ENCODE results near the gene AOPEP.

The AOPEP gene

GRCh38 chr9:95057101-95057500 is 330.6 kb downstream of the AOPEP start:
- Histone ChIP-seq H3K9ac (ENCODE audit: low read depth in 1 of 2, low read length in 2 of 2) (peak overlapping the region; percentile 10 to 29), H3K27me3 (ENCODE audit: control insufficient read depth in 1 of 2, insufficient read depth in 2 of 2, low read length in 2 of 2) (no peaks in the 10 kb centered on the region), H3K27ac (ENCODE audit: low read depth, low read length) (peak overlapping the region; percentile 43), H3K9me3 (ENCODE audit: control insufficient read depth in 1 of 2, low read length in 2 of 2) (no peaks in the 10 kb centered on the region), H3K4me3 (ENCODE audit: low read depth in 1 of 2, low read length in 2 of 2) (peak overlapping the region in 1 of 2 donors; percentile 18), H3K36me3 (ENCODE audit: control insufficient read depth in 1 of 2, insufficient read depth in 2 of 2, low read length in 2 of 2) (peaks cover 0 to 13% of the 10 kb centered on the region in 2 donors), H3K4me1 (ENCODE audit: control insufficient read depth in 1 of 2, insufficient read depth in 2 of 2, low read length in 2 of 2) (peaks cover 16 to 25% of the 10 kb centered on the region in 2 donors)

DNA sequence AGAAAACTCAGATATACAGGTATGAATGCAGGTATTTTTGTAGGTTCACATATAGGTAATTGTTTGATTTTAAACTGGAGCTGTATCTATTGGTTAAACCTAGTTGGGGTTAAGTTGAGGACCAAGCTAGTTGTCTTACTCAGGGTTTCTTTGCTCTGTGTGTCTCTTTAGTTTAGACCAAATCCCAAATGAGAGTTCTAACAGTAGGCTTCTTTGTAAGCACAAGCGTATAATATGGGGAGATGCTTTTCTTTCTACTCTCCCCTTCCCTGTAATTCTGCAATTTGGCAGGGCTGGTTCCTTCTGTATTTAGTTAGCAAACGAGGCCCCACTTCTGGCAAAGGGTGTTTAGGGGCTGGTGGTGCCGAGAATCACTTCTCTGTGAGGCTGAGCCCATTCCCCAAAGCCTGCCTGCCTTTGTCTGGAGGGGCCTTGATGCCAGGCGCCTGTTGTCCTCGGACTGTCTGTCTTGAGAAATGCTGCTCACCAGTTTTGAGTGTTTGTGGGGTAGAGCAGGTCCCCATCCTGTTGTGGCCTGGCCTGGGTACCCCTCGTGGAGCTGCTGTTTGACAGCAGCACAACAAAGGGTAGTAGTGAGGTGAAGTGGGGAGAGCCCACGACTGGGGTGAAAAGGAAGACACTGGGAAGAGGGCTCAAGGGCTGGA is 331.8 kb downstream of the AOPEP start:
- H3K36me3 ChIP-seq (ENCODE audit: control insufficient read depth in 1 of 2, insufficient read depth in 2 of 2, low read length in 2 of 2) = peaks cover 0 to 24% of the 10 kb centered on the region in 2 donors
- H3K27me3 ChIP-seq (ENCODE audit: control insufficient read depth in 1 of 2, insufficient read depth in 2 of 2, low read length in 2 of 2) = no peaks in the 10 kb centered on the region
- H3K4me1 ChIP-seq (ENCODE audit: control insufficient read depth in 1 of 2, insufficient read depth in 2 of 2, low read length in 2 of 2) = peaks cover 25 to 36% of the 10 kb centered on the region in 2 donors
- H3K4me3 ChIP-seq (ENCODE audit: low read depth in 1 of 2, low read length in 2 of 2) = no peak overlapping the region
- peak overlapping the region; percentile 46 for H3K27ac ChIP-seq (ENCODE audit: low read depth, low read length)
- peak overlapping the region in 1 of 2 donors; percentile 29 for H3K9ac ChIP-seq (ENCODE audit: low read depth in 1 of 2, low read length in 2 of 2)
- H3K9me3 ChIP-seq (ENCODE audit: control insufficient read depth in 1 of 2, low read length in 2 of 2) = no peaks in the 10 kb centered on the region

DNA sequence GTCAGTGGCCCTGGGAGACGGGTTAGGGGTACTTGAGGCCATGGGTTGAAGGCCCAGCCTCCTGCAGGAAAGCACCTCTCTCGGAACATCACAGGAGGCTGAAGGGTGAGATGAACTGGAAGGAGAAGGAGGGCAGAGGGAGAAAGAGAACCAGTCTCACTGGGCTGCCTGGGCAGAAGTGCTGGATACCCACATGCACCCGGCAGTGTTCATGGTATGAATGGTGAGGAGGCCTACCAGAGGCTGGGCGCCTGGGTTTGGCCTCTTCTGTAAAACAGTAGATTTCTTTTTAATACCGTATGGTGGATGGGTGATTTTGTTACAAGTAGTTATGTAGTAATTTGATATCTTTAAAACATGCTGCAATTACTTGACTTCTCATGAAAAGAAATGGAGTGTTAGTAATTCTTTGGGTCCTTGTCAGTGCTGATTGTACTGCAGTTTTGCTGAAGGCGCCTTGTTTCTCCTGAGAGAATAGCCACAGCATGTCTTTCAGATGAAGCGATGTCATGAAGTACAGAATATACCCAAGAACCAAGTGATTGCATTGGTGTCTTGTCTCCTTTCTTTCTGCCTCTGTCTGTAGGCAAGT is 332.4 kb downstream of the AOPEP start:
- peaks cover 28 to 40% of the 10 kb centered on the region in 2 donors for H3K4me1 ChIP-seq (ENCODE audit: control insufficient read depth in 1 of 2, insufficient read depth in 2 of 2, low read length in 2 of 2)
- H3K9me3 ChIP-seq (ENCODE audit: control insufficient read depth in 1 of 2, low read length in 2 of 2) = no peaks in the 10 kb centered on the region
- H3K27me3 ChIP-seq (ENCODE audit: control insufficient read depth in 1 of 2, insufficient read depth in 2 of 2, low read length in 2 of 2) = no peaks in the 10 kb centered on the region
- H3K27ac ChIP-seq (ENCODE audit: low read depth, low read length) = peak overlapping the region; percentile 46
- H3K9ac ChIP-seq (ENCODE audit: low read depth in 1 of 2, low read length in 2 of 2) = peak overlapping the region in 1 of 2 donors; percentile 29
- H3K4me3 ChIP-seq (ENCODE audit: low read depth in 1 of 2, low read length in 2 of 2) = no peak overlapping the region
- peaks cover 0 to 30% of the 10 kb centered on the region in 2 donors for H3K36me3 ChIP-seq (ENCODE audit: control insufficient read depth in 1 of 2, insufficient read depth in 2 of 2, low read length in 2 of 2)

DNA sequence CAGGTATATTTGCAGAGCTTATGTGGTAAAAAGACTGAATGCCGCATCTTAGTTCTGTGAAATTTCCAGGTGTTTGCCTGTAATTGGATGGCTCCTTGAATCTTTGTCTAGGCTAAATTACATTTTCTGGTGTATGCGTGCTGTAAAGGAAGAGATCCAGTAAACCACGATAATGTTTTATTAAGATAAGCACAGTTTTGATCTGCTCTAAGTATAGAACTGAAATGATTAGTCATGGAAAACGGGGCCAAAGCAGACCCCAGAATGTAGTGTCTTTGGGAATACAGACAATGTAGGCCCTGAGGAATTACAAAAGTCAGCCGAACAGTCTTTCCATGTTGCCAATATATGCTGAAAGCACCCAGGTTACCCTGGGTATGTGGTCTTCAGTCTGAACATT is 333.7 kb downstream of the AOPEP start:
- Histone ChIP-seq H3K4me1 (ENCODE audit: control insufficient read depth in 1 of 2, insufficient read depth in 2 of 2, low read length in 2 of 2) (peaks cover 32 to 43% of the 10 kb centered on the region in 2 donors), H3K27ac (ENCODE audit: low read depth, low read length) (no peak overlapping the region), H3K9me3 (ENCODE audit: control insufficient read depth in 1 of 2, low read length in 2 of 2) (no peaks in the 10 kb centered on the region), H3K36me3 (ENCODE audit: control insufficient read depth in 1 of 2, insufficient read depth in 2 of 2, low read length in 2 of 2) (peaks cover 0 to 32% of the 10 kb centered on the region in 2 donors), H3K27me3 (ENCODE audit: control insufficient read depth in 1 of 2, insufficient read depth in 2 of 2, low read length in 2 of 2) (no peaks in the 10 kb centered on the region), H3K9ac (ENCODE audit: low read depth in 1 of 2, low read length in 2 of 2) (no peak overlapping the region), H3K4me3 (ENCODE audit: low read depth in 1 of 2, low read length in 2 of 2) (no peak overlapping the region)

GRCh38 chr9:95060916-95061315 is 334.4 kb downstream of the AOPEP start:
- Histone ChIP-seq H3K4me3 (ENCODE audit: low read depth in 1 of 2, low read length in 2 of 2) (no peak overlapping the region), H3K27ac (ENCODE audit: low read depth, low read length) (no peak overlapping the region), H3K9ac (ENCODE audit: low read depth in 1 of 2, low read length in 2 of 2) (no peak overlapping the region), H3K9me3 (ENCODE audit: control insufficient read depth in 1 of 2, low read length in 2 of 2) (no peaks in the 10 kb centered on the region), H3K36me3 (ENCODE audit: control insufficient read depth in 1 of 2, insufficient read depth in 2 of 2, low read length in 2 of 2) (peaks cover 0 to 32% of the 10 kb centered on the region in 2 donors), H3K27me3 (ENCODE audit: control insufficient read depth in 1 of 2, insufficient read depth in 2 of 2, low read length in 2 of 2) (no peaks in the 10 kb centered on the region), H3K4me1 (ENCODE audit: control insufficient read depth in 1 of 2, insufficient read depth in 2 of 2, low read length in 2 of 2) (peaks cover 35 to 43% of the 10 kb centered on the region in 2 donors)

- H3K27me3 ChIP-seq (ENCODE audit: control insufficient read depth in 1 of 2, insufficient read depth in 2 of 2, low read length in 2 of 2) = no peaks in the 10 kb centered on the region
- no peaks in the 10 kb centered on the region for H3K9me3 ChIP-seq (ENCODE audit: control insufficient read depth in 1 of 2, low read length in 2 of 2)
- no peak overlapping the region for H3K4me3 ChIP-seq (ENCODE audit: low read depth in 1 of 2, low read length in 2 of 2)
- peaks cover 26 to 47% of the 10 kb centered on the region in 2 donors for H3K4me1 ChIP-seq (ENCODE audit: control insufficient read depth in 1 of 2, insufficient read depth in 2 of 2, low read length in 2 of 2)
- H3K9ac ChIP-seq (ENCODE audit: low read depth in 1 of 2, low read length in 2 of 2) = peak overlapping the region in 1 of 2 donors; percentile 8
- peaks cover 3 to 33% of the 10 kb centered on the region in 2 donors for H3K36me3 ChIP-seq (ENCODE audit: control insufficient read depth in 1 of 2, insufficient read depth in 2 of 2, low read length in 2 of 2)
- peak overlapping the region; percentile 11 for H3K27ac ChIP-seq (ENCODE audit: low read depth, low read length)
Observed at GRCh38 chr9:95061916-95062595, 335.6 kb downstream of the AOPEP start.

DNA sequence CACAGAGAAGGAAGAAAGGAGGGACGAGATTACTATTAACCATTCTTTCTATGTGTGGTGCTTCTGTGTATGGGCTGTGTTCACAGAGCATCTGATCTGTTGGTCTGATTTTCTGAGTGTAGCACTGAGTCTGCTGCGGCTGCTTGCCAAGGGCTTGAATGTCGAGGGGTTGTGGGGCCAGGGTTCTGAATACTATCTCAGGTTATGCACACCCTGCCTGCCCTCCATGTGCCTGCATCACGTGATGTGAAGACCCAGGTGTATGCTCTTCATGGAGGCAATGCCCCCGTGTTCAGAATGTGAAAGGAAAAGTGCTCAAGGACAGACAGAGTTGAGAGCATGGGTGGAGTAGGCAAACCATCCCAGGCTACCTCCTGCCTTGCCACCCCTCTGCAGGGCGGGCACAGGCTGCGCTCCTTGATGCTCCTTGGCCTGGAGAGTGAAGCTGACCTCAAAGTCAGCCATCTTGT is 336.1 kb downstream of the AOPEP start:
- Histone ChIP-seq H3K4me1 (ENCODE audit: control insufficient read depth in 1 of 2, insufficient read depth in 2 of 2, low read length in 2 of 2) (peaks cover 26 to 49% of the 10 kb centered on the region in 2 donors), H3K9me3 (ENCODE audit: control insufficient read depth in 1 of 2, low read length in 2 of 2) (no peaks in the 10 kb centered on the region), H3K36me3 (ENCODE audit: control insufficient read depth in 1 of 2, insufficient read depth in 2 of 2, low read length in 2 of 2) (peaks cover 4 to 38% of the 10 kb centered on the region in 2 donors), H3K27me3 (ENCODE audit: control insufficient read depth in 1 of 2, insufficient read depth in 2 of 2, low read length in 2 of 2) (no peaks in the 10 kb centered on the region), H3K4me3 (ENCODE audit: low read depth in 1 of 2, low read length in 2 of 2) (no peak overlapping the region), H3K27ac (ENCODE audit: low read depth, low read length) (peak overlapping the region; percentile 11), H3K9ac (ENCODE audit: low read depth in 1 of 2, low read length in 2 of 2) (peak overlapping the region in 1 of 2 donors; percentile 8)

GRCh38 chr9:95063300-95063699 is 336.8 kb downstream of the AOPEP start:
- Histone ChIP-seq H3K36me3 (ENCODE audit: control insufficient read depth in 1 of 2, insufficient read depth in 2 of 2, low read length in 2 of 2) (peaks cover 4 to 38% of the 10 kb centered on the region in 2 donors), H3K9ac (ENCODE audit: low read depth in 1 of 2, low read length in 2 of 2) (no peak overlapping the region), H3K4me1 (ENCODE audit: control insufficient read depth in 1 of 2, insufficient read depth in 2 of 2, low read length in 2 of 2) (peaks cover 26 to 49% of the 10 kb centered on the region in 2 donors), H3K27ac (ENCODE audit: low read depth, low read length) (no peak overlapping the region), H3K27me3 (ENCODE audit: control insufficient read depth in 1 of 2, insufficient read depth in 2 of 2, low read length in 2 of 2) (no peaks in the 10 kb centered on the region), H3K9me3 (ENCODE audit: control insufficient read depth in 1 of 2, low read length in 2 of 2) (no peaks in the 10 kb centered on the region), H3K4me3 (ENCODE audit: low read depth in 1 of 2, low read length in 2 of 2) (no peak overlapping the region)

DNA sequence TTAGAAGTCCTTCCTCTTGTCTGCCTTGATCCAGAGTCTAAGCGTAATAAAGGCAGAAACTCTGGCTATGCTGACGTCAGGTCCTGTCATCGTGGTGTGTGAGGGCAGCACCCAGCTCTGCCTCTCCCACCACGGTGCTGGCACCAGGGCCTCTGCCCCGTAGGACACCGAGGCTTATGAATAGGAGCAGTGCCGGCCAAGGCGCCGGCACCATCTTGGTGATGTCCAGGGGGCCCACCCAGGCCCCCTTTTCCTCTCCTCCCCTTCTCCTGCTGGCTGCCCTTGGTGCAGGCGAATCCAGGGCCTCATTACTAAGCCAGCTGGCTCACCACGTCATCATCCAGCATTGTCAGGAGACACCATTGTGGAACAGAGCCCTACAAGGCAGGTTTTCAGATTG is 338.7 kb downstream of the AOPEP start:
- Histone ChIP-seq H3K4me3 (ENCODE audit: low read depth in 1 of 2, low read length in 2 of 2) (no peak overlapping the region), H3K9me3 (ENCODE audit: control insufficient read depth in 1 of 2, low read length in 2 of 2) (no peaks in the 10 kb centered on the region), H3K36me3 (ENCODE audit: control insufficient read depth in 1 of 2, insufficient read depth in 2 of 2, low read length in 2 of 2) (peaks cover 9 to 42% of the 10 kb centered on the region in 2 donors), H3K4me1 (ENCODE audit: control insufficient read depth in 1 of 2, insufficient read depth in 2 of 2, low read length in 2 of 2) (peaks cover 26 to 57% of the 10 kb centered on the region in 2 donors), H3K27me3 (ENCODE audit: control insufficient read depth in 1 of 2, insufficient read depth in 2 of 2, low read length in 2 of 2) (no peaks in the 10 kb centered on the region), H3K9ac (ENCODE audit: low read depth in 1 of 2, low read length in 2 of 2) (peak overlapping the region in 1 of 2 donors; percentile 8), H3K27ac (ENCODE audit: low read depth, low read length) (peak overlapping the region; percentile 64)

DNA sequence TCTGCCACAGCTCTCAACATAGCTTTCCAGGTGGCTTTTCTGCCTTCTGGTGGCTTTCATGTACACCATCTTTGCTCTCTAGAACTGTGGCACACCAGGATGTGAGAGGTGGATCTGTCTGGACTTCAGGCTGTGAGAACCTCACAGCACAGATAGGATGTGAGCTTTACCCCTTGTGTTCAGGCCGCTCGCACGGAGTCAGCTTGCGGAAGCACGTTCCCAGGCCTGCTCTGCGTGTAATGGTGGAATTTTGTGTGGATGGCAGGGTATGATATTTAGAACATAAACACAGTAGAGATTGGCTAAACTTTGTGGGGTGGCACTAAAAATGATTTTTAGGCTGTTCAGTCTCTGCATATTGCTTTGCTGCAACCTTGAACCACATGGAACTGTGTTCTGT is 340.6 kb downstream of the AOPEP start:
- H3K4me1 ChIP-seq (ENCODE audit: control insufficient read depth in 1 of 2, insufficient read depth in 2 of 2, low read length in 2 of 2) = peaks cover 31 to 66% of the 10 kb centered on the region in 2 donors
- H3K9ac ChIP-seq (ENCODE audit: low read depth in 1 of 2, low read length in 2 of 2) = no peak overlapping the region
- H3K27ac ChIP-seq (ENCODE audit: low read depth, low read length) = no peak overlapping the region
- no peak overlapping the region for H3K4me3 ChIP-seq (ENCODE audit: low read depth in 1 of 2, low read length in 2 of 2)
- H3K36me3 ChIP-seq (ENCODE audit: control insufficient read depth in 1 of 2, insufficient read depth in 2 of 2, low read length in 2 of 2) = peaks cover 9 to 30% of the 10 kb centered on the region in 2 donors
- no peaks in the 10 kb centered on the region for H3K27me3 ChIP-seq (ENCODE audit: control insufficient read depth in 1 of 2, insufficient read depth in 2 of 2, low read length in 2 of 2)
- no peaks in the 10 kb centered on the region for H3K9me3 ChIP-seq (ENCODE audit: control insufficient read depth in 1 of 2, low read length in 2 of 2)
